ENCODE results near the gene RHBDD1.

RHBDD1 gene, protein sequence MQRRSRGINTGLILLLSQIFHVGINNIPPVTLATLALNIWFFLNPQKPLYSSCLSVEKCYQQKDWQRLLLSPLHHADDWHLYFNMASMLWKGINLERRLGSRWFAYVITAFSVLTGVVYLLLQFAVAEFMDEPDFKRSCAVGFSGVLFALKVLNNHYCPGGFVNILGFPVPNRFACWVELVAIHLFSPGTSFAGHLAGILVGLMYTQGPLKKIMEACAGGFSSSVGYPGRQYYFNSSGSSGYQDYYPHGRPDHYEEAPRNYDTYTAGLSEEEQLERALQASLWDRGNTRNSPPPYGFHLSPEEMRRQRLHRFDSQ

DNA sequence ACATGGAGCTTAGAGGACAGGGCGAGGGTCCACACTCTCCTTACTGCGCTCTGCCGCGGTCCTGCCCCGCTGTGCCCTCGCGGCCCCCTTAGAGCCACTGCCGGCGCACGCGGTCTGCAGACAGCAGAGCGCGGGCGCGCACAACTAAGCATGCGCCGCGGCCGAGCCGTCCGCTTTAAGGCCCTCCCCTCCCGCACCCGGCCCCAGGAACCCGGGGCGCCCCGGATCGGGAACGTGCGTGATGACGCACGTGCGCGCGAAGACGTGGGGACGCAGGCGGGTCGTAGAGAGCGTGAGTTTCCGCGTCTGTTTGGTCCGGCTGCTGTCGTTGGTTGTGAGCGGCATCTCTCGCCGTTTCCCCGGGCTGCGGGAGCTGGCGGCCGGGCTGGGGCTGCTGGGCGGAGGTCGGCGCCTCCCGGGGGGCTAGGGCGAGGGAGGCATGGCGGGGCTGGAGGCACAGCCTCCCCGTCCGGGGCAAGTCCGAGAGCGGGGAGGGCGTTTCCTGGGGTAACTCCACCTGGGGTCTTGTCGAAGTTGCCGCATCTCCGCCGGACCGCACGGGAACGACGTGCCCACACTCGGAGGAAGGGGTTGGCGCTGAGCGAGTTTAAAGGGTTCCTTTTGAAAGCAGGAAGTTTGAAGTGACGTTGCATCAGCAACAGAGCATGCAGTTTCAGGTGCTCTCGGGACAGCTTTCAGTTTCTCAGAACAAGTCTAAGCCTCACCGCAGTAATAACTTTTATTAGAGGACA lies at the start of gene RHBDD1:
TSS of gene RHBDD1 (plus strand) at position 259 of the 752 bp plus-strand sequence. CDS start 28,640 bp downstream, outside the sequence.
- peak; percentile 94 for DNase-seq (ENCODE audit: low read depth)

DNA sequence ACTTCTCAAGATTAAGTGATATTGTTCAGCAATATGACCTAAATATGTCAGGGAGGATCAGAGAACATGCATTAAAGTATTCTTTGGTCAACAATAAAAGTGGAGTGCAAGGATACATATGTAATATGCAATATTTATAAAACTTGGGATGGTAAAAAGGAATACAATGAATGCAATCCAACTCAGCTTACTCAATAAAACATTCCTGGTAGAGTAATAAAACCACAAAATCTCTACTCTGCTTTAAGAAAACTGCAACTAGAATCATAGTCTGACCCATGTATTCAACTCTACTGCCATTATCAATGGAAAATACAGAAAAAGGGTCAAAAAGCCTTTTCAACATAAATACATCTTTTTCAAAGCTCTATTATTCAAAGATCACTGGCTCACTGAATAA lies 47.8 kb upstream of the RHBDD1 start:
- DNase-seq (ENCODE audit: low read depth) = no peak

DNA sequence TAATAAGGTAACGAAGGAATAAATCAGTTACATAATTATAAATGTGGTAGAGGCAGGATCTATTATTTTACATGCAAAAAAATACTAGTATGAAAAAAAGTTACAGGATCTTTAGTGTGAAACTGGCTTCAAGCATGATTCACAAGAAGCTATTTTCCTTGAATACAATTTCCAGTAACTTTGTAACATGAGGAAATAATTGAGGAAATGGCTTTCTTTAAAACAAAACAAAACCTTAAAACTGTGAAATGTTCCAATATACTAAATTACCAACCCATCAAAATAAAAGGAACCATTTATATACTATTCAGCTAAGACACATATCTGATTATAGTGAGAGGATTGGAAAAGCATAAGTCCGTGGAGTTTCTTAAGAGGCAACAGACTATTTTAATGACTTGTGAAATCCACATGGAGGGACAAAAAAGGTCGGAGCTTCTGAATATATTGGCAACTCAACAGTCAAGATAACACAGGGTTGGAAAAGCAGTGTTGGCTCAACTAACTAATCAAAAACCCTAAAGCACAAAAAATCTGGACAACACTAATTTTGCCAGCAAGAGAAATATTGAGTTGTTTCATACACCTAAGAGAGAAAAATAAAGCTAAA lies 46.9 kb upstream of the RHBDD1 start:
- DNase-seq (ENCODE audit: low read depth) = no peak

DNA sequence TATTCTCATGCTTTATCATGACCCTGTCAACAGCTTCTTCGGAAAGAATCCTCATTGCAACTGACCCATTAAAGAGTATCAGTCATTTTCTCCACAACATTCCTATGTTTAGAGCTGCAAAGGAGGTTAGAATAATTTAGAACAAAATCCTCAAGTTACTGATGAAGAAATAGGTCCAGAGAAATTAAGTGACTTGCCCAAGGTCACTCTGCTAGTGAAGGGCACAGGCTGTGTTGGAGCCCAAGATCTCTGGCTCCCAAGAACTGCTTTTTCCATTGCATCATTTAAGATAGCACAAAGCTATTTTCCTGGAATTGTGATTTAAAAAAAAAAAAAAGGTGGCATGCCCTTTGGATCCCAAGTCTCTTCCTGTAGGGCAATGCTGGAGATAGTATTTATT lies 45.8 kb upstream of the RHBDD1 start:
- no peak for DNase-seq (ENCODE audit: low read depth)

DNA sequence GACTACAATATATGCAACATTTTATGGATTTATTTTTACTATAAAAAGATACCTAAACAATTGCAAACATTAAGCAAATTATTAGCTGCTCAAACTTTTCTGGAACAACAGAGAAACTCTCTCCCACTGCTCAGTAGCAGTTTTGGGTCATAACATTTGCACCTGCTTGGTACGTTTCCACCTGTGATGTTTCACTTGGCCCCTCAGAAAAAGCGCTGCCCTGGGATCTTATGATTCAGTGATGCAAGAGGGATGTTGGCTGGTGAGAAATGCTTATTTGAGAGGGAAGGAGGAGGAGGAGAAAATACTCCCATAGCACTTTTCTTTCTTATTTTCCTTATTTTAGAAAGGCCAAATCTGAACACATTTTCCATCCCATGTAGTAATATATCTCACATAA lies 45.4 kb upstream of the RHBDD1 start:
- DNase-seq (ENCODE audit: low read depth) = no peak

DNA sequence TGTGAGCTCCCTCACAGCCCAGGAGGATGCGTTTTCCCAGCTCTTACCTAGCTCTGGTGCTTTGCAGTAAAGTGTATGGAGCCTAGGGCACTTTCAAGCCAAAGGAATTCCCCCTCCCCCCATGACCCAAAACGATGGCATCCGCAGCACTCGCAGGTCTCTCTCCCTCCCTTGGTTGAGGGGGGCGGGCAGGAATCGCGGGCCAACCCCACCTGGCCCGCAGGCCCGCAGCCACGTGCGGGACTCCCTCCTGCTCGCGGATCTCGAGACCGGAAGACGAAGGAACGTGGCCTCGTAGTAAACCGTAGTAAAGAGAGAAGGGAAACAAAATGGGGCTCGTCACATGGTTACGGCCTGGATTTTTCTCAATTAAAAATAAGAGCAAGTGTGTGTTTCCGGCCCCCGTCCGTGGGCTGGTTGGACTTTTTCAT lies 44.8 kb upstream of the RHBDD1 start:
- DNase-seq (ENCODE audit: low read depth) = peak; percentile 36

DNA sequence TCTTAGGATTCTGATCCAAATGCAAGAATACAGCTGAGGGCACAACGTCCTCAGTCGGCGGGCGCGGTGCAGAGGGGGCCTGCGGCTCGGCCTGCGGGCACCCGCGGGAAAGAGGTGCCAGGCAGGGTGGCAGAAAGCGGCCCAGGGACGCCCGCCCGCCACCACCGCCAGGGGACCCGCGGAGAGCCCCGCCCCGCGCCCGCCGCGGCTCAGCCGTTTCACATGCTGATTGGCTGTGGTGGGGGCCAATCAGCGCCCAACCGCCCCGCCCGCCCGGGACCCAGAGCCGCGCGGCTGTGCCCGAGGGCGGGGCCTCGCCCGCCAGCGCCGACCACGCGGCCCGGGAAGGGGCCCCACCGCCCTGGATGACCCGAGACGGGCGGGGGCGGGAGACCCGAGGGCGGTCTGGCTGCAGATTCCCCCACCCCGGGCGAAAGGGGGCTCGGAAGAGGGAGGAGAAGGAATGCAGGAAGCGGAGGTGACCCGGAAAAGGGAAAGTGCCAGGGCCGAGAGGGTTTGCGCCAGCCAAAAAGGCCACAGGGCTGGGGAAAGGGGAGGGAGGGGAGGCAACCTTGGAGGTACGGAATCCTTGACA lies 44.3 kb upstream of the RHBDD1 start:
- DNase-seq (ENCODE audit: low read depth) = peak; percentile 92

DNA sequence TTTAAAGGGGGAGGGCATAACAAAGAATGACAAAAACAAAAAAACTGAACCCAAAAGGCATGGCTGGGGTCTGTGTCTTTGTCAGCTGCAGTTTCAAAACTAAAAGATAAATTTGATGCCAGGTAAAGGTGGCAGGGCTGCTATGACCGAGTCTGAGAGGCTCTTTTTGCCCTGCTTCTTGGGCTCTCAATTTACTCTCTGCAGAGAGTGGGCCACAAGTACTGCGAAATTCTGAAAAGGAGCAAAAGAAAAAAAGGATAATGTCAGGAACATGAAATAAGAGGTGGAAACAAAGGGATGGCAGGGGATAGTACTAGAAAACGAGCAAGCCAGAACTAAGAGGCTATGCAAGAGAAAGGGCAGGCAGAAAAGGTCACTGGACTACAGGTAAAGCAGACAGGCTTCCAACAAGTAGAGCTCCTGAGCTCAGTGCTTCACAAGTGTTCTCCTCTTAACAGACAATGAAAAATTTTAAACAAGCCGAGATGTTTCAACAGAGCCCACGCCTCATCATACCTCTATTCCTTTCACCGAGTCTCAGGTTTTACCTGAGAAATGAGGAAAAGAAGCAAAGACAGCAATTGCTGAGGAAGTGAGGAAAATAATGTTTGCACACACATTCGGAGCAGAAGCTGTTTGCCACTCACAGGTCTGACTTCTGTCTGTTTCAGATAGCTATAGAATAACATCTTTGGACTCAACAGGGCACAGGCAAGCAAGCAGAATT lies 43.5 kb upstream of the RHBDD1 start:
- no peak for DNase-seq (ENCODE audit: low read depth)

DNA sequence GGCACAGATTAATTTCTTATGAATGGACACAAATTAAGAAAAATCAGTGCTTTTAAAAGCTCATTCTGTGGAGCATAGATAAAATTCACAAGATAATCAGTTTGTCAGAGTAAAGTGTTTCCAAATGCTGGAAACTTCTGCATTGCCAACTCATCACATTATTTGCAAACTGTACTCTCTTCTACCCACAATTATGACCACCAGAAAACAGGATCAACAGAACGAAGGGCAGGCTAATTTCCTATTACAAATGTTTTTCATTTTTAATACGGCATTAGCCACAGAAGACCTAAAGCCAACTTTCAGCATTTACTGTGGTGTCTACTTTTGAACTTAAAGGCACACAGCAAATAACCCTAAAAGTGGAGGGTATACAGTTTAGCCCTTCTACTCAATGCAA lies 42.2 kb upstream of the RHBDD1 start:
- DNase-seq (ENCODE audit: low read depth) = no peak

DNA sequence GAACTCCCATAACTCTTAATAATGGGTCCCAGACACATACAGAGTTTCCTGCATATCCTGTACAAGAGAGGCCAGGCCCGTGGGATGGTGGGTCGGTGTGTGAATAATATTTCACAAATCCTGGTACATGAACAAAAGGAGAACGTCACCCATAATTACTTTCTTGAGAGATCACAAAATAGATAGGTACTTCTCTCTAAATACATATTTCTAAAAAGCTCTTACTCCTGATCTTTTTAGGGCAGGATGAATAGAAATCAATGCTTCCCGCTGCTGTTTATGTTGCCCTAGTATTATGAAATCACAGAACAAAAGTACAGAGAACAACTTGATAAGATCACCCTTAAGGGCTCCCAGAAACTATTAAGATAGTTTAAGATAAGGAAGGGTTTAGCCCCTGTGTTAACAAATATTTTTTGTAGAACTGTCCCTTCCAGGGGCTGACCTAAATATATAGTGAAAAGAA lies 41.6 kb upstream of the RHBDD1 start:
- DNase-seq (ENCODE audit: low read depth) = no peak

DNA sequence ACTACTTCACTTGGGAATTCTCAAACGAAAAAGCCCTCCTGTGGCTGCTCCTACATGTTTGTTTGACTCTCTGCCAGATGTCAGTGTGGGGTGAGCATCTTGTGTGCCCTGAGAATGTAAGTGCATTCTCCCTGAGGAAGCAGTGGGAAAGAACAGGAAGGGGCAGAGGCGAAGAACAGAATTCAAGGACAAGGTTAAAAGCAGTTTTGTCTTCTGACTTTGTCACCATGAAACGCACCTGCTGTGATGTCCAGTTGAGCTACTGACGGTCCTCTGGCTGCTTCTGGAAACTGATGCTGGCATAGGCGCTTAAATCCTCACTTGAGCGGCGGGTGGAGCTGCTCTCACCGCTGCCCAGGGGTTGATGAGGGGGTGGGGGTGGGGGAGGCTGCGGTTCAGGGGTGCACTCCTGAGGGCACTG lies 41.1 kb upstream of the RHBDD1 start:
- no peak for DNase-seq (ENCODE audit: low read depth)

DNA sequence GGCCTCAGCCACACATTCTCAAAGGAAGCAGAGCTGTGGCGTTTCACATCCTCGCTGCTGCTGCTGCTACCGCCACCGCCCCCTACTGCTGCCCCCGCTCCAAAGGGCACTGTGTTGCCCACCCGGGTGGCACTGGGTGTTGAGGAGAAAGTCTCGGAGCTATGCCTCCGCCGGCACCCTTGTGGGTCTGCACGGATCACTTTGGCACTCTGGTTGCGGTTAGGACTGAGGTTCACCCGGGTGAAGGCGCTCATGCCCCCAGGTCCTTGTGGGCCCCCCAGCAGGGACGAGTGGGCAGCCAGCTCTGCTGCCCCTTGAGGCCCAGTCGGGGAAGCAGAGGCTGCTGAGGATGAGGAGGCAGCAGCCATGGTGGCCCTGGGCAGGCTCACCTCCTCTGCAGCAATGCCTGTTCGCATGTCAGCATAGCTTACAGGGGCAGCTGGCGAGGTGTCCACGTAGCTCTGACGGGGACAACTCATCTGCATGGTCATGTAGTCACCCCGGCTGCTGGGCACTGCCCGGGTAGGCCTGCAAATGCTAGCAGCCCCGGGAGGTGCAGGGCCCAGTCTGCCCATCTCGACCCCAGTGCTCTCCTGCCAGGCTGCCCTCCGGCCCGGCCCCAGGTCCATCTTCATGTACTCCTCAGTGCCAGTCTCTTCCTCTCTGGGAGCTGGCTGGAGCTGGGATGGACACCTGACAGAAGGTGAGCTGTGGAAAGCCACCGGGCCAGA lies 40.4 kb upstream of the RHBDD1 start:
- DNase-seq (ENCODE audit: low read depth) = no peak

DNA sequence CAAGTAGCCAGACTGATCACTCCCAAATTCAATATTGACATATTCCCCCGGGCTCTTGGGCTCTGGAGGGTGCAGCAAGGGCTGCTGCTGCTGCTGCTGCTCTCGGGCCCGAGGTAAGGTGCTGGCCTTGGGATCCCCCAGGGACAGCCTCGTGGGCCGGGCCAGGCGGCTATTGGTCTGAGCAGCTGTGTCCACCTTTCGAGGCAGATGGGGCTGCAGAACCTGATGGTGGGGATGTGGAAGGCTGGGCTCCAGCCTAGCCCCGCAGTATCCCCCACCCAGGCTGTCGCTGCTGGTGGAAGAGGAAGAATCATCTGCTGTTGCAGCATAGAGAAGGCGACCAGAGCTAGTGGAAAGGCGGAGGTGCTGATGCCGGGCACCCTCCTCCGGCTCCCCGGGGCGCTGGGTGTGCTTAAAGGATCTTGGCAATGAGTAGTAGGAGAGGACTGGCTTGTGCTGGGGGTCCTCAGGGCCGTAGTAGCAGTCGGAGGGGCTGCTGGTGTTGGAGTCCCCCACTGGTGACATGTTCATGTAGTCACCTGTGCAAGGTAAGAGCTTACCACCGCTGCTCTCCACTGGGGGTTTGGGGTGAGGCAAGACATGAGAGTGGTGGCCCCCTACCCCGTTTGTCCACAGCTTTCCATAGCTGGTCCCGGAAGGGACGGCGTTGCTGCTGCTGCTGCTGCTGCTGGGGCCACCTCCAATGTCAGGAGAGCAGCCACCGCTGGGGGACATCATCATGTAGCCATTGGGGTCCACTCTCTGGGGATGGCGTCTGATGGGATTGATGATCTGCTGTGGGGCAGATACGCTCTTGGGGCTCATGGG lies 39.6 kb upstream of the RHBDD1 start:
- no peak for DNase-seq (ENCODE audit: low read depth)

DNA sequence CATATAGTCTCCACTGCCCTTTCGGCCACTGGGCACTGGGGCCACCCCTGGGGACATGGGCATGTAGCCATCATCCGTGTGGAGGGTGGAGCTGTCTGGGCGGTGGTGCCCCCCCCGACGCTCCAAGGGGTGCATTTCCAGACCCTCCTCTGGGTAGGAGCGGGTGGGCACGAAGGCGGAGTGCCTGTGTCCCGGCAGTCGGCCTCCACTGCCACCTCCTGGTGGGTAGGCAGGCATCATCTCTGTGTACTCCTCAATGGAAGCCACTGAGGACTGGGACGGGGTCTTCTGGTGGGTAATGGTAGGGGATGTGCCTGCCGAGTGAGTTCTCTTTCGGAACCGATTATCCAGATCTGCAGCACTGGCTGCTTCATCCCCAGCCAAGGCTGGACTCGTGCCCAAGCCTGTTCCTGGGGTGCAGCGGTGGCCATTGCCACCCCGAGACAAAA lies 39.0 kb upstream of the RHBDD1 start:
- DNase-seq (ENCODE audit: low read depth) = no peak

DNA sequence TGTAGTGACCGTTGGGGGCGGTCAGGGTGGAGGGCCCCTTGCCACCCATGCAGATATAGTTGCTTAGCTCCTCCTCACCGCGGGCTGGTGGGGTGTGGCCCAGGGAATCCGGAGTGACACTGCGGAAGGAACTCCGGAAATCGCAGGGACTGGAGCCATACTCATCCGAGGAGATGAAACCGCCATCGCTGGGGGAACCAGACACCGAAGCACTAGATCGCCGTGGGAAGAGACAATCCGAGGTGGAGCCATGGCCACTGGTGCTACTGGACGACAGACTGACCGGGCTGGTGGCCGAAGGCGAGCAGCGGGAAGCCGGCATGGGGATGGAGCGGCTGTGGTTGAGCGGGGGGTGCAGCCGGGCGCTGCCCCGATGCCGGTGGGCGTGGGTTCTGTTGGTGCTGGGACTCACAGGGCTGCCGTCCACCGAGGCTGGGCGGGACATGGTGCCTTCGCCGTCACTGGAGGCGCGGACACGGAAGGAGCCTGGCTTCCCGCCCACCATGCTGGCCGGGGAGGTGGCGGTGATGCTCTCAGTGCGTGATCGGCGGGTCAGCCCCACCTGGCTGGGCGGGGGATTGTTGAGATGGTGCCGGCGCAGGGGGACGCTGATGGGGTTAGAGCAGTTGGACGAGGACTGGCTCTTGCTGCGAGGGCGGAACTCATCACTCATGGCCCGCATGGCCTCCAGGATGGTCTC lies 38.4 kb upstream of the RHBDD1 start:
- no peak for DNase-seq (ENCODE audit: low read depth)

DNA sequence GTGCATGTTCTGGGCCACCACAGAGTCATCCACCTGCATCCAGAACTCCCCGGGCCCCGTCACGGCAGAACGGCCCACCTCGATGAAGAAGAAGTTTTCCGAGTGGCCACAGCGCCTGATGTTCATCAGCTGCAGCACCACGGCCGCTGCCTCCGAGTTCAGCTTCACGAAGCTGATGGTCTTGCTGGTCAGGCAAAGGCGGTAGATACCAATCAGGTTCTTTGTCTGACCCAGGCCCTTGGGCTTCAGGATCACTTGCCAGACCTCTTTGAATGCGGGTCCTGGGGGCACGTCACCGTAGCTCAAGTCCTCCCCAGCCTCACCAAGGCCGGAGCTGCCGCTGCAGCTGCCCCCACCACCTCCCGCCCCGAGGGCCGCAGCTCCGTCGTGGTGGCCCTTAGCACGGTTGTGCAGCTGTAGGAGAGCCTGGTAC lies 37.8 kb upstream of the RHBDD1 start:
- no peak for DNase-seq (ENCODE audit: low read depth)

DNA sequence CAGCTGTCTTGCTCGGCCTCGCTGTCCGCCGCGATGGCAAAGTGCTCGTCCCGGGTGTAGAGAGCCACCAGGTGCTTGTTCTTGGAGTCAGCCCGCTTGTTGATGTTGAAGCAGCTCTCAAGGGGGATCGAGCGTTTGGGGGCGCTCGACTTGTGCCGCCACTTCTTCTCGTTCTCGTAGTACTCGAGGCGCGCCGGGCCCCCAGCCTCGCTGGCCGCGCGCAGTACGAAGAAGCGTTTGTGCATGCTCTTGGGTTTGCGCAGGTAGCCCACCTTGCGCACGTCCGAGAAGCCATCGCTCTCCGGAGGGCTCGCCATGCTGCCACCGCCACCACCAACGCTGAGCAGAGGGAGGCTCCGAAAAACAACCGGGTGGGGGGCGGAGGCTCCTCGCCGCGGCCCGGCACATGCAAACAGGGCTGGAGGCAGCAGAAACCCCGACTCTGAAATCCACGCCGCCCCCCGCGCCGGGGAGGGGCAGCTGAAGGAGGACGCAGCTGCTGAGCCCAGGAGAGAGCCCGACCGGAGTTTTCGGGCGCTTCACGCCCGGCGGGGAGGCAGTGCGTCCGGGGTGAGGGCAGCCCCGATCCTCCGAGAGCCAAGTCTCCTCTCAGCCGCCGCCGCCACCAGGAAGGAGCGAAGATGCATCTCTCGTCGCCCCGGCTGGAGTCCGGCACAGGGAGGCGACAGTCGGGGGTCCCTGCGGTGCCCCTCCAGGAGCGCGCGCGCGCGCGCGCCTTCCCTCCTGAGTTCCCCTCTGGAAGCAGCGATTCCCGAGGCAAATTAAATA lies 37.2 kb upstream of the RHBDD1 start:
- peak; percentile 22 for DNase-seq (ENCODE audit: low read depth)

DNA sequence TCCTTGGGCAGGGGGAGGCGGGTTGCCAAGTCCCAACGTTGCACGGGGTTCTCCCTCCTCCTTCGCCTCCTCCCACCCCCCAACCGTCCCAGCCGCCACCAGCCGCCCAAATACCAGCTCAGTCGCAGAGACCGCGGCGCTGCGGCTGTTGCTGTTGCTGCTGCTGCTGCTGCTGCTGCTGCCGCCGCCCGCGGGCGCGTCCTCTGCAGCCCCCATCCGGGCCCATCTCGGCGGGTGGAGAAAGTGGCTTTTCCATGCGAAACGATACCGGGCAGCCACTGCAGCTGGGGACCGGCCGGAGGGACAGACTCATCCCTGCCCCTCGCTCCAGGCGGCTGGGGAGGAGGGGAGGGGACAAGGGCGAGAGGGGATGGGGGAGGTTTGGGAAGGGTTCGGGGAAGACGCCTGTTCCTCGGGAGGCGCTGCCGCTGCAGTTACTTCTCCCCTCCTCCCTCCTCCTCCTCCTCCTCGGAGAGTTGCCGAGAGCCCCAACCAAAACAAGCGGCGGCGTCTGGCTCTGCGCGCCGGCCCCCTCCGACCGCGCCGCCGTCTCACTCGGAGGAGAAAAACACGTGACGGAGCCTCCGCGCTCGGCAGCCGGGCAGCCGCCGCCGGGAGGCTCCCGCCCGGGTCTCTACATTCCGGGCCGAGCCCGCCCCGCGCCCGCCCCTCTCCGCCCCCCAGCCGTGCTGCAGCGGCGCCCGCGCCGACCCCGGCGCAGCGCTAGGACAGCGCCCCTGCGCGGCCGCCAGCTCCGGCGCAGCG lies 36.5 kb upstream of the RHBDD1 start, which contains the start of gene IRS1:
TSS of gene IRS1 (minus strand) at position 610 of the 765 bp plus-strand sequence. CDS start 1,082 bp downstream, outside the sequence.
- peak; percentile 49 for DNase-seq (ENCODE audit: low read depth)

All from stimulated activated CD4-positive, alpha-beta T cell treated with anti-CD3 and anti-CD28 coated beads, Interleukin-2, amount 100 ng/mL, for 4 hours (primary cell).